Aorta (tissue), 5 donors: ENCODE results near the gene GRB10. TPM values are rescaled to one million over a fixed set of nuclear protein-coding genes. Genes with fewer than 3 reads are reported as not detected.
"Not testable (repeated sequence)": the region's sequence is repeated elsewhere in the genome, so short reads cannot be mapped to it uniquely, and the experiment has no call there.

Experiments
- ATAC-seq: fragments of 200-7000 bp; cut with Tn5 transposase; one replicate; pipeline ENCODE4 v1.9.1; 2022; ENCODE audit warnings: moderate library complexity; ENCODE audit not compliant: low FRiP score
- DNase-seq, 2 donors: peaks; one replicate each; pipeline ENCODE4 v3.0.0-alpha.2; 2020
- H3K27ac ChIP-seq, 2 donors: one replicate each; pipeline ENCODE4 v1.5.1; 2013; ENCODE audit warnings: low read length in 2 of 2, mild to moderate bottlenecking in 2 of 2, moderate library complexity in 2 of 2, control low read depth in 1 of 2, inconsistent platforms in 1 of 2, low read depth in 1 of 2
- H3K27me3 ChIP-seq, 2 donors: one replicate each; pipeline ENCODE4 v1.6.1; 2013; ENCODE audit warnings: control low read depth in 1 of 2, low read length in 1 of 2, mild to moderate bottlenecking in 1 of 2, moderate library complexity in 1 of 2; ENCODE audit not compliant: insufficient read depth in 2 of 2, control insufficient read depth in 1 of 2
- H3K36me3 ChIP-seq, 2 donors: one replicate each; pipeline ENCODE4 v1.6.1; 2013; ENCODE audit warnings: control low read depth in 1 of 2, low read length in 1 of 2, mild to moderate bottlenecking in 1 of 2; ENCODE audit not compliant: insufficient read depth in 2 of 2, control insufficient read depth in 1 of 2
- H3K4me1 ChIP-seq, 2 donors: one replicate each; pipeline ENCODE4 v1.6.1; 2013; ENCODE audit warnings: low read length in 2 of 2, control low read depth in 1 of 2, mild to moderate bottlenecking in 1 of 2, moderate library complexity in 1 of 2; ENCODE audit not compliant: insufficient read depth in 2 of 2, control insufficient read depth in 1 of 2
- H3K4me3 ChIP-seq, 2 donors: one replicate each; pipeline ENCODE4 v1.5.1; 2013; ENCODE audit warnings: low read length in 2 of 2, control low read depth in 1 of 2, mild to moderate bottlenecking in 1 of 2
- H3K9me3 ChIP-seq: one replicate; pipeline ENCODE4 v1.6.1; 2013; ENCODE audit warnings: mild to moderate bottlenecking, low read length; ENCODE audit not compliant: control insufficient read depth
- WGBS, 2 donors: extraction: QIAGEN DNeasy Blood & Tissue Kit; methylation state at CpG; one replicate each; pipeline ENCODE4 v1.1.7; 2013; 5-methylcytosine and 5-hydroxymethylcytosine counted together
- intact Hi-C, 2 donors: fragments of 100-400 bp; cut with DNase I; formaldehyde crosslinking; loops; one replicate each; pipeline versions ENCODE4 v1.14.2 to v1.15.0; 2022
- polyA plus RNA-seq, 2 donors: library from polyadenylated mRNA; stranded (reverse); fragments of 200-250 nt; gene quantifications; one replicate each; pipeline ENCODE4 v1.2.3, GENCODE V29; 2013
- total RNA-seq, 2 donors: library from RNA; stranded (reverse); fragmentation: NEBNext Ultra II Directional; extraction: Animal tissue kit (Norgen Biotek cat#: 25700); gene quantifications; one replicate each; pipeline ENCODE4 v1.2.1, GENCODE V29; 2021
- donor health status: healthy with polysubstance abuse.
- donor health status: Bipolar disorder and iron deficiency.
- donor health status: DM: no; HTN: no; CAD: no.
- donor health status: DM: no; HTN: no; CAD: no.
- donor health status: DM: yes; HTN: yes; CAD: no.

GRB10 gene
- total and polyA plus RNA-seq, 4 donors = 11.8 to 108 (median 63.8) TPM

DNA sequence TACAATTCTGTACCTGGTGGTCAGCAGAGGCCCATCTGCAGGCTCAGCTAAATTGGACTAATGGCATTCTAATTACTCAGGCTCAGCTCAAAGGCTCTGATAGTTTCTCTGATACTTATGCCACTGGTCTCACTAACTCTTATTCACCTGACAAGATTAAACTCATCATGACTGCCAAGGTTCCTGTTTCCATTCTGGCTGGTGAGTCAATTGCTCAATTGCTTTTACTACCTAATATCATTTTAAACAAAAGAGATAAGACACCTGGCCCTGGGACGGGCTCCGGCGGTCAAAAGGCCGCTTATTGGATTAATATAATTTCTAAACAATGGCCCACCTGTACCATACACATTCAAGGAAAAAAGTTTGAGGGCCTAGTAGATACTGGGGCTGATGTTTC lies 204.6 kb downstream of the GRB10 start:
- intact Hi-C loops, H3K9me3 ChIP-seq, H3K4me1 ChIP-seq, DNase-seq, H3K27me3 ChIP-seq, H3K4me3 ChIP-seq, ATAC-seq, H3K36me3 ChIP-seq, H3K27ac ChIP-seq: not testable (repeated sequence)
- WGBS, 2 donors = 94 to 96% methylated on average over 4 of the region's 4 CpGs

DNA sequence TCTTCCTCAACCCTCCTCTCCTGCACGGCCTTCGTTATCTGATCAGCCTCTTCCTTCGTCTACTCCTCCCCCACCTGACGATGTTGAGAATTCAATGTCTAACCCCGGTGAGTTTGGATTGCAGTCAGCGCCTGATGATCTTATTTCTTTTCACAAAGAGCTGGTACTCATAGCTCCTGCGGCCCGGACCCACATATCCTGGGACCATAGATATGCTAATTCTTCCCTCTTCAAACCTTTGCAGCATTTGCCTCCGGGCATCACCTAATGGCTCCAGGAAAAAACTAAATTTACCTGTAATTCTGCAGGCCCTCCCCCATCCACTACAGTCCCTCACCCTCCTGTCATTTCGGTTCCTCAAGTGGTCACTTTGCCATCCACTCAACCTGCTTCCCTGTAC lies 205.1 kb downstream of the GRB10 start:
- Histone ChIP-seq H3K4me3 (no peak overlapping the region), H3K27ac (no peak overlapping the region), H3K9me3 (peaks cover 1% of the 10 kb centered on the region), H3K27me3 (no peaks in the 10 kb centered on the region), H3K36me3 (no peaks in the 10 kb centered on the region), H3K4me1 (no peaks in the 10 kb centered on the region)
- ATAC-seq (no peak), DNase-seq (no peak)
- 92 to 93% methylated on average over 10 of the region's 10 CpGs for WGBS, 2 donors
- intact Hi-C loops = no loop called here

DNA sequence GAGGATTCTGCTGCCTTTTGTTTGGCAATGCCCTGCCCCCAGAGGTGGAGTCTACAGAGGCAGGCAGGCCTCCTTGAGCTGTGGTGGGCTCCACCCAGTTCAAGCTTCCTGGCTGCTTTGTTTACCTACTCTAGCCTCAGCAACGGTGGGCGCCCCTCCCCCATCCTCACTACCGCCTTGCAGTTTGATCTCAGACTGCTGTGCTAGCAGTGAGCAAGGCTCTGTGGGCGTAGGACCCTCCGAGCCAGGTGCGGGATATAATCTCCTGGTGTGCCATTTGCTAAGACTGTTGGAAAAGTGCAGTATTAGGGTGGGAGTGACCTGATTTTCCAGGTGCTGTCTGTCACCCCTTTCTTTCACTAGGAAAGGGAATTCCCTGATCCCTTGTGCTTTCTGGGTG lies 206.3 kb downstream of the GRB10 start:
- H3K27me3 ChIP-seq, H3K27ac ChIP-seq, ATAC-seq, H3K4me3 ChIP-seq, H3K9me3 ChIP-seq, DNase-seq, intact Hi-C loops, H3K36me3 ChIP-seq, H3K4me1 ChIP-seq: not testable (repeated sequence)
- 63 to 72% methylated on average over 3 to 6 of the region's 6 CpGs for WGBS, 2 donors

- Histone ChIP-seq H3K4me3 (no peak overlapping the region), H3K27ac (no peak overlapping the region), H3K36me3 (no peaks in the 10 kb centered on the region), H3K9me3 (no peaks in the 10 kb centered on the region), H3K27me3 (no peaks in the 10 kb centered on the region), H3K4me1 (no peaks in the 10 kb centered on the region)
- intact Hi-C loops = no loop called here
- DNase-seq (no peak), ATAC-seq (no peak)
- 76 to 77% methylated on average over 6 of the region's 6 CpGs for WGBS, 2 donors
Observed at GRCh38 chr7:50567715-50568261, 214.9 kb downstream of the GRB10 start.

DNA sequence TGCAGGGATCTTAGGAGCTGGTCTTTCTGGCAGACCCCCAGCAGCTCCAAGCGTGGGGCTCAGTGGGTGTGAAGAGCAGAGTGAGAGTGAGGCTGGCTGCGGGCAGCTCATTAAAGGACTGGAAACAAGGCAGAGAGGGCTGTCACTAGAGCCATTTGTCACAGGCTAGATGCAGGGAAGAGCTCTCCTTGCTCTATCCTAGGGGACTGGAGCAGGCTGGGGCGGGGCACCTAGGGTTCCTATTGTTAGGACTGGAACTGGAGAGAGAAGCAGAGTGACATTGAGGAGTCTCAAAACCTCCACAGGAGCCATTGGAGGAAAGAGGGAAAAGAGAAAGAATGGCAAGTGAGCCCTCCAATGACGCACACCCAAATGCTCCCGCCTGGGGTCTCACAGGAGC lies 216.7 kb downstream of the GRB10 start:
- Histone ChIP-seq H3K36me3 (no peaks in the 10 kb centered on the region), H3K9me3 (no peaks in the 10 kb centered on the region), H3K27me3 (no peaks in the 10 kb centered on the region), H3K4me3 (no peak overlapping the region), H3K4me1 (no peaks in the 10 kb centered on the region), H3K27ac (no peak overlapping the region)
- intact Hi-C loops = no loop called here
- DNase-seq = no peak
- 53% methylated on average over 5 of the region's 5 CpGs for WGBS, 2 donors
- no peak for ATAC-seq

- intact Hi-C loops = no loop called here
Observed at GRCh38 chr7:50565559-50565916, 217.2 kb downstream of the GRB10 start.

DNA sequence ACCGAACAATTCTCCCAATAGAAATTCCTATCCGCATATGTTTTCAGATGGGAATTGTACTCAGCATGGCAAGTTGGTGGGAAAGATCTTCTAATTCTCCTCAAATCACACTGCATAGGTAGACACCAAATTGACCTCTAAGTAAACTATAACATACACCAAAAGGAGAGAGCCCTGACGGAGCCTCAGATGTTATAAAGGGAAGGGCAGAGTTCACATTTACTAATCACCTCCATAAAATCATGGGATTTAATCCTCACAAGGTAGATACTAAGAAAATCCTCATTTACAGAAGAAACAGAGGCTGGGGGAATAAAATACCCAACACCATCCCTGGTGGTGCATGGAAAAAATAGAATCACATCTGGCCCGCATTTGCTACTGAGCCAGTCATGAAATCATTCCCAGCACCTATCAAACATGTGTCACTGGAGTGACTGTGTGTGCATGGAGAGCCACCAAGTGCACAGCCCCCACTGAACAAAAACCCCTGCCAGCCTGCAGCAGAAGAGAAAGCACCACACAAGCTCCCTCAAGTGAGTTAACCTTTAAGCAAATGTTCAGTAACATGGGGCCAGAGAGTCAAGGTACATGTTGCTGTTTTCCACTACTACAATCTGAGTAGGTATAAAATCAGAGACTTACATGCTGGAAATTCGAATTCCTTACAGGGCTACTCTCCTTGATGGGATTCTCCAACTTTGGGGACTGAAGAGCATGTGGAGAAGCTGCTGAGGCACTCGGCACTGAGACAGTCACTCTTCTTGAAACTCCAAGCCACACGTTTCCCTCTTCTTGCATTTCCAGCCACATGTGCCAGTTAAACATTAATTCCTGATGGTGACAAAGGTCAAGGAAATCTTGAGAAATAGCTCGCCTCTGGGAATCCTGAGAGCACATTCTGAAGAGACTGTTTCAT lies 217.8 kb downstream of the GRB10 start, which contains the start of gene DDC:
TSS of gene DDC (minus strand) at position 766 of the 919 bp plus-strand sequence. CDS start 21,320 bp downstream, outside the sequence.
- Histone ChIP-seq H3K9me3 (no peaks in the 10 kb centered on the region), H3K27me3 (no peaks in the 10 kb centered on the region), H3K36me3 (no peaks in the 10 kb centered on the region), H3K27ac (no peak within 1 kb of the TSS), H3K4me3 (no peak within 1 kb of the TSS), H3K4me1 (no peaks in the 10 kb centered on the region)
- WGBS, 2 donors = 50 to 55% methylated on average over 8 of the region's 8 CpGs
- ATAC-seq (no peak), DNase-seq (no peak)
- intact Hi-C loops = no loop called here

More at GRCh38 chr7:50565559-50565916, 217.2 kb downstream of the GRB10 start:
- ATAC-seq (no peak), DNase-seq (no peak)
- Histone ChIP-seq H3K36me3 (no peaks in the 10 kb centered on the region), H3K9me3 (no peaks in the 10 kb centered on the region), H3K27ac (no peak overlapping the region), H3K4me3 (no peak overlapping the region), H3K27me3 (no peaks in the 10 kb centered on the region), H3K4me1 (no peaks in the 10 kb centered on the region)
- WGBS, 2 donors = 67 to 80% methylated on average over 2 of the region's 2 CpGs

DNA sequence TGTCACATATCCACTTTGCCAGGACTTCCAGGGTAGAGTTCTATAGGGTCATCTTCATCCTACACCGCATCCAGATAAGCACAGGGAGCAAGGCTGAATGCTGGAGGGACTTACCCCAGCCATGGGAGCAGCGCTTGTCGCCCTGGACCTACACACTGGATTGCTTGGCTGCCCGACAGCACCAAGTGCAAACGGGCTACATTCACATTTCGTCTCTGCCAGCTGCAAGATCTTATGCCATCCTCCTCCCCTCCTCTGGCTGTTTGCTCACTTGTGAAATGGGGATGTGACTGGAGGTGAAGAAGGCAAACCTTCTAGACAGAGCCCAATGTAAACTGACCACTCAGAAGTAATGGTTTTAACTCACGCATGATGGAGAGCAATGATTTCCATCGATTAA lies 218.5 kb downstream of the GRB10 start:
- no peaks in the 10 kb centered on the region for H3K9me3 ChIP-seq

GRCh38 chr7:50562136-50562535 lies 220.6 kb downstream of the GRB10 start:
- Histone ChIP-seq H3K36me3 (no peaks in the 10 kb centered on the region), H3K4me1 (no peaks in the 10 kb centered on the region), H3K27me3 (no peaks in the 10 kb centered on the region), H3K9me3 (no peaks in the 10 kb centered on the region), H3K4me3 (no peak overlapping the region), H3K27ac (no peak overlapping the region)
- DNase-seq = no peak
- intact Hi-C loops = no loop called here
- WGBS, 2 donors = 67 to 70% methylated on average over 5 of the region's 5 CpGs
- no peak for ATAC-seq

More for the DNA sequence above, 218.5 kb downstream of the GRB10 start:
- Histone ChIP-seq H3K4me3 (no peak overlapping the region), H3K4me1 (no peaks in the 10 kb centered on the region), H3K27ac (no peak overlapping the region), H3K27me3 (no peaks in the 10 kb centered on the region), H3K36me3 (no peaks in the 10 kb centered on the region)
- WGBS, 2 donors = 77 to 79% methylated on average over 8 of the region's 8 CpGs
- ATAC-seq (no peak), DNase-seq (no peak)
- intact Hi-C loops = no loop called here
